GM18502 (cell line): ENCODE measurements around the gene ARFIP1.
A peak's percentile ranks its signal among the peaks of the same experiment; 100 is the strongest.
"Not testable (repeated sequence)": the region's sequence is repeated elsewhere in the genome, so short reads cannot be mapped to it uniquely, and the experiment has no call there.

Source experiments
- ATAC-seq: cut with Tn5 transposase; IDR thresholded peaks from one replicate; pipeline ENCODE4 v1.9.1; 2021; ENCODE audit warnings: mild to moderate bottlenecking; ENCODE audit not compliant: unreplicated experiment, poor library complexity

Gene ARFIP1, protein sequence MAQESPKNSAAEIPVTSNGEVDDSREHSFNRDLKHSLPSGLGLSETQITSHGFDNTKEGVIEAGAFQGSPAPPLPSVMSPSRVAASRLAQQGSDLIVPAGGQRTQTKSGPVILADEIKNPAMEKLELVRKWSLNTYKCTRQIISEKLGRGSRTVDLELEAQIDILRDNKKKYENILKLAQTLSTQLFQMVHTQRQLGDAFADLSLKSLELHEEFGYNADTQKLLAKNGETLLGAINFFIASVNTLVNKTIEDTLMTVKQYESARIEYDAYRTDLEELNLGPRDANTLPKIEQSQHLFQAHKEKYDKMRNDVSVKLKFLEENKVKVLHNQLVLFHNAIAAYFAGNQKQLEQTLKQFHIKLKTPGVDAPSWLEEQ

GRCh38 chr4:152779513-152780266, at the start of gene ARFIP1, which contains the start of gene TIGD4:
ARFIP1 (plus strand) TSS chr4:152779954; CDS start chr4:152829634, 49,680 bp downstream.
TIGD4 (minus strand) TSS chr4:152779730; CDS start chr4:152771004, 8,726 bp downstream.
- peak; percentile 94 for ATAC-seq

DNA sequence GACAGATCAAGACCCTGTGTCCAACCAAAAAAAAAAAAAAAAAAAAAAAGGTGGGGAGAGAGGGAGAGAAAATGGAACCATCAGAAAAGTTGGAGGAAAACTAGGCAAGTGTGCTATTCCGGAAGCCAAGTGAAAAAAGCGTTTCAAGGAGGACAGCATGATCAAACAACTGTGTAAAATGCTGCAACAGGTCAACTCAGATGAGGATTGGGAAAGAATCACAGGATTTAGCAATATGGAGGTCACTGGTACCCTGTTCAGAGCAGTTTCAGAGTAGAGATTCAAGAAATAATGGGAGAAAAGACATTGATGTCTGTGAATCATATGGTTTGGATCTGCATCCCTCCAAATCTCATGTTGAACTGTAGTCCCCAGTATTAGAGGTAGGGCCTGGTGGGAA, 47.8 kb upstream of the ARFIP1 start:
- no peak for ATAC-seq

- no peak for ATAC-seq
These were observed 45.6 kb upstream of the ARFIP1 start for GRCh38 chr4:152734015-152734698.

DNA sequence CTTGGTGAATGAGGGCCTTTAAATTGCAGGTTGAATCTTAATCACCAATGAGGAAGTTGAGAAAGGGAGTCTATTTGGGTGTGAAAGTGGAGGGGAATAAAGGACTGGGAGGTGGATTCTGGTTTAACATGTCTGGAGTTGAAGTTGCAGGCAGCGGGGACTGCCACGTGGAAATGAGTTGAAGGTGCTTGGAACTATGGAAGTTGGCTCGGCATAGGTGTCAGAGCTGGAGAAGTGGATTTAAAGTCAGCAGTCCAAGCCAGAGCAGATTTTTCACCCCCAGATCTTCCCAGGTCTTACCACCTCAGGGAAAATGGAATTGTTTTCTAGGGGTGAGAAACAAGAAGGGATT, 45.1 kb upstream of the ARFIP1 start:
- ATAC-seq, result no peak

DNA sequence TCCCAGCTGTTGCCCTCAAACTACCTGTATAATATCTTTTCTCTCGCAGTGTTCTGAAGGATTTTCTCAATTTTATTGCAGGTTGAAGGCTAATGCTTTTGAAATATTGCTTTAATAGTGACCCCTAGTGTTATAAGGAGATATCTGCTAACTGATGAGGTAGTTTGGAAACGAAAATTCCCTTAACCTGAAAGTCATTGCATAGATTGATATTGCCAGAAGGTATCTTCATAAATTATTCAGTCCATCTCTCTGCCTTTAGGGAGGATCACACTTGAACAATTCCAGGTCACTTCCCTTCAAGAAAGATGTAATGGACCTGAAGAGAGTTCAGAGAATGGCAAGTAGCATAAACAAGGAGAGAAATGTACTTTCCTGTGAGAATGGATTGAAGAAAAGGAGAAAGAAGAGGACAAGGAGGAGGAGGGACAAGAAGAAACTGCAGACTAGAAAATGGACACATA, 44.3 kb upstream of the ARFIP1 start:
- no peak for ATAC-seq

DNA sequence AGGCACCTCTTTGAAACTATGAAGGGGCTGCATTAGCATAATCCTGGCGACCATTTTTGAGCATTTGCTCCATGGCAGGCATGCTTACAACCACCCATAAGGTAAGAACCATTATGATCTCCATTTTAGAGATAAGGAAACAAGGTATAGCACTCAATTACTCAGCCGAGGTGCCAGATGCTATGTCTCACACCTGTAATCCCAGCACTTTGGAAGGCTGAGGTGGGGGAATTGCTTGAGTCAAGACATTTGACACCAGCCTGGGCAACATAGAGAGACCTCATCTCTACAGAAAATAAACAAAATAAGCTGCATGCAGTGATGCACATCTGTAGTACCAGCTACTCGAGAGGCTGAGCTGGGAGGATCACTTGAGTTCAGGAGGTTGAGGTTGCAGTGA, 43.8 kb upstream of the ARFIP1 start:
- no peak for ATAC-seq

DNA sequence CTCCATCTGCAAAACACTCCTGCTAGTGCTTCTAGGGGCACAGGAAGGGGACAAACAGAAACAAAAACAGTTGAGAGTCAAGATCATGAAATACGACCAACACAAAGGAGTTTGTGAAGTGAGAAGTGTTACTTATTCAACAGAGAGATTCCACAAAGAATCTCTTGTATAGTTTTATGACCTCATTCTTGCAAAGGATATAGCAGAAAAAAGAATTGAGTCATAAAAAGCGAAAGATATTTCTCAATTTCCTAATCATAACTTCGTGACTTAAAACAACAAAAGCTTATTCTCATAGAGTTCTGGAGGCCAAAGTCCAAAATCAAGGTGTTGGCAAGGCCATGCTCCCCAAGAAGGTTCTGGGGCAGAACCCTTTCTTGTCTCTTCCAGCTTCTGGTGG, 40.9 kb upstream of the ARFIP1 start:
- ATAC-seq, result no peak

- no peak for ATAC-seq
These were observed 32.3 kb upstream of the ARFIP1 start for GRCh38 chr4:152747444-152747843.

DNA sequence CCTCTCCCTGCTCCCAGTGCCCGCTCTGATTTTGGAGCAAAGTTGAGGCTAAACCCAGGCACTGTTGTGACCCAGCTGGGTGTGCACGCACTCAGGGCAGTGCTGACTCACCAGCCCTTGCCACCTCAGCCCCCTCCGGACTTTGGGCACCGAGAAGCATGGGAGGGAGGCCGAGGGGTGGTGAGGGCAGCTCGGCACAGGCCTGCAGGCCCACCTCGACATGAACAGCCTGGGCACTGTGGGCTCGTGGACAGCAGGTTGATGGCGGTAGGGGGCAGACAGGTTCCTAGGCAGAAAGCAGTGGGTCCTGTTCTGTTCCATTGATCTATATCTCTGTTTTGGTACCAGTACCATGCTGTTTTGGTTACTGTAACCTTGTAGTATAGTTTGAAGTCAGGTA, 31.1 kb upstream of the ARFIP1 start:
- no peak for ATAC-seq

DNA sequence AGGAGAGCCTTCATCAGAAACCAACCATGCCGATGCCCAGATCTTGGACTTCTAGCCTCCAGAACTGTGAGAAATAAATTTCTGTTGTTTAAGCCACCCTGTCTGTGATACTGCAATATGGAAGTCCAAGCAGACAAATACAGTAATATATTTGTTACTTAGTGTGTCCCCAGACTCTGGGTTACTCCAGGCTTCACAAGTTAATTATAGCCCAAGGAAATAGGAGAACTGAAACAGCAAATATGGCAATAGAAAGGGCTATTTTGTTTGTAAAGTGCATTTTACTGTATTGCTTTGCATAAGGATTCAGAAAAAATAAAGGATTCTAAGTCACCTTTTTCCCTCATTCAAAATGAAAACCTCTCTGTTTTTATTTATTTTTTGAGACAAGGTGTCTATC, 16.0 kb upstream of the ARFIP1 start:
- no peak for ATAC-seq

DNA sequence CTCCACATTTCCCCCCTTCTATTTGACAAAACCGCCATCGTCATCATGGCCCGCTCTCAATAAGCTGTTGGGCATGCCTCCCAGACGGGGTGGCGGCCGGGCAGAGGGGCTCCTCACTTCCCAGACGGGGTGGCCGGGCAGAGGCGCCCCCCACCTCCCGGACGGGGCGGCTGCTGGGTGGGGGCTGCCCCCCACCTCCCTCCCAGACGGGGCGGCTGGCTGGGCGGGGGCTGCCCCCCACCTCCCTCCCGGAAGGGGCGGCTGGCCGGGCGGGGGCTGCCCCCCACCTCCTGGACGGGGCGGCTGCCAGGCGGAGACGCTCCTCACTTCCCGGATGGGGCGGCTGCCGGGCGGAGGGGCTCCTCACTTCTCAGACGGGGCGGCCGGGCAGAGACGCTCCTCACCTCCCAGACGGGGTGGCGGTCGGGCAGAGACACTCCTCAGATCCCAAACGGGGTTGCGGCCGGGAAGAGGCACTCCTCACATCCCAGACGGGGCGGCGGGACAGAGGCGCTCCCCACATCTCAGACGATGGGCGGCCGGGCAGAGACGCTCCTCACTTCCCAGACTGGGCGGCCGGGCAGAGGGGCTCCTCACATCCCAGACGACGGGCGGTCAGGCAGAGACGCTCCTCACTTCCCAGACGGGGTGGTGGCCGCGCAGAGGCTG, 14.6 kb upstream of the ARFIP1 start:
- not testable (repeated sequence) for ATAC-seq

DNA sequence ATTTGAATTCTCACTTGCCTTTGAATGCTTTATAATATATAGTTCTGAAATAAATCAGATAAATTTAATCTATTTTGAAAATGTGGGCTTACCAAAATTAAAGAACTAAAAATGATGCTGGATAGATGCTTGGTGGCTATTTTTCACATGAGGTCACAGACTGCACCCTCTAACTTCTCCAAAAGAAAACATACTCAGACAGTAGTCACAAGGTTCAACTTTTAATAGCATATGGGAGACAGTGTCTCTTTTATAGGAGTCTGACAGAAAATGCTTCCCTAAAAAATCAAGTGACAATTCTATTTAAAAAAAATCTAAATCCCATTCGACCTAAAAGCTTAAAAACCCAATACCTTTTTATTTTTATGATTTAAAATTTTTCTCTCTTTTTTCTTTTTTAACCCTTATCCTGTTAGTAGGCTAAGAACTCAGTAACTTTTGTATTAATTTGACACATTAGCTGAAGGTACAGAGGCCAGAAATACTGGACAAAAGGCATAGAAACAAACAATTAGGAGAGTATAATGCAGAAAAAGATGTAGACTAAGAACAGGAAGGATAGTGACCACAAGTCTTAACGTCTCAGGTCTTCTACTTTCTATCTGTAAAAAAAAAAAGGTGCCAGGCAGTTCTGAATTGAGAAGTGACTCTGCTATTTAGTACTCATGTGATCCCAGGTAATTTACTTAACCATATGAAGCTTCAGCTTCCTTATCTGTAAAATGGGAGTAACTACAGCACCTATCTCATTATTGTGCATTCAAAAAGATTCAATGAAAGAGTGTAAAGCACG, 7.8 kb upstream of the ARFIP1 start:
- peak; percentile 92 for ATAC-seq

- ATAC-seq, result no peak
These were observed 6.4 kb upstream of the ARFIP1 start for GRCh38 chr4:152773339-152773738.

DNA sequence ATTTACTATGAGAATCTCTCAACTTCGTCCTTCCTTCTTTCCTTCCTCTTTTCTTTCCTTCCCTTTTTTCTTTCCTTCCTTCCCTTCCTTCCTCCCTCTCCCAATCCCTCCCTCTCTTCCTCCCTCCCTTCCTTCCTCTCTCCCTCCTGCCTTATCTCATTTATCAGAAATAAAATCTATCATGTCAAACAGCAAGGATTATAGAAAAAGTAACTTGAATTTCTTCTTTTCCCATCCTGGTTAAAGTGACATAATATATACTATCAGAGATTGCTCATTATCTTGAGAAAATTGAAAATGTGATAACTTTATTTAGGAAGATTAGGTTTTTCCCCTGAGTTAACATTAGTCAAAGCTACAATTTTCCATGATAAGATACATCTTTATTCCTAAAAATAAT, 5.8 kb upstream of the ARFIP1 start:
- ATAC-seq, result no peak

DNA sequence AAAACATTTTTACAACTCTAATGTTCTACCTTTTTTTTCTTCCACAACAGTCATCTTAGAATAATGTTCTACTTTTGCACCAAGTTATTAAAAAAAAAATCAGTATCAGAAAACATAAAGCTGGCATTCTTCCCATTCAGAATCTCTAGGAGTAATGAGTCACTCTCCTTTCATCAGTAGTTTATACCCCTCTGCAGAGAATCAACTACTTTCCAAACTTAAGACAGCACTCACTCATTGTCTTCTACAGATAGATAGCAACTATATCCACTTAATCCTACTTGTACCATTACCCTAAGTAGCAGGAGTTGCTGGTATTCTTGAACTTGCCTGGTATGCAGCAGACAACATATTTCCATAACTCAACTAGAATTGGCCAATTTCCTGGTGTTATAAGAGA, 3.4 kb upstream of the ARFIP1 start:
- no peak for ATAC-seq

- no peak for ATAC-seq
These were observed 2.3 kb upstream of the ARFIP1 start for GRCh38 chr4:152777488-152777887.

GRCh38 chr4:152778656-152779512, 870 bp upstream of the ARFIP1 start:
- ATAC-seq, result peak; percentile 29

DNA sequence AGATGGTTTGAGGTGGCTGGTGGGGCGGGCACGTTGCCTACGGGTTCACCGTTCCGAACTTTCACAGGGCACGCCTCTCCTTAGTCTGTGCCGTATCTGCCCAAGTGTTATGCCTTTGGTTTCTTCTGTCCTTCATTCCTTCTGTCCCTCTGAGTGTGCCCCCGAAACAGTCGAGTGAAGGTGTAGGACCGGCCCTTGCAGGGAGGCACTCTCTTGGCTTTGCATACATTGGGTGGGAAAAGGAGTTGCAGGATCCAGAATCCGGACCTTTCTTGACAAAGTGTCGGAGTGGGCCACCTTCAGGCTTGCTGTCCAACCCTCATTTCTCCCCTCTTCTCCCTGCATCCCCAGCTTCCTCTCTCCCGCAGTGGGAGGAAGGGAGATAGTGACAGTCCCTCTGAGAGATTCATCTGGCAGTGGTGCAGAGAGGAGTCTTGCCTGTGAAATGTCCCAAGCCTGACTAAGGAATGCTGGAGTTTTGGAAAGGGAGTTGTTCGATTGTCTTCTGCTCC, 569 bp downstream of the ARFIP1 start:
- no peak for ATAC-seq
